ENCODE measurements around the gene MTARC2.

DNA sequence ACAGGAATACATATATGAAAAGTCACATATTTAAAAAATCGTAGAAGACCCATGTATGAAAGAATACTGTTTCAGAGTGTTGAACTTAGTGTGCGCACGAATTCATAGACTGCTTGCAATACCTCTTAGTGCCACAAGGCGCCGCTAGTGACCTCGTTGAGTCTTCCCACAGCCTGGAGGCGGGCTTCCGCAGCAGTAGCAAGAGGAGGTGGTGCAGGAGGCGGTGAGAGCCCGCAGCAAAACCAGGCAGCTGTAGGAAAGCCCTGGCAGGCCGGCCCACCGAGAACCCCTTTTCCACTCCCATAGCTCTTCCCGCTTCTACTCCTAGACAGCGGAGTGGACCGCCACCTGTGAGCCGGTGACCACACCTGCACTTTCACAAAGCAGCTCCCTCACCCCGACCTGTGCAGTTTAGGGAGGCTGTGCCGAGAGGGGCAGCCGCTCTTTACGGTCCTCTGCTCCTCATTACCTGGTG, 62.1 kb downstream of the MTARC2 start:
- TF ChIP-seq POLR2A (IDR thresholded peaks at IDR 0.05): no peak
- TF ChIP-seq, protein P1, sequence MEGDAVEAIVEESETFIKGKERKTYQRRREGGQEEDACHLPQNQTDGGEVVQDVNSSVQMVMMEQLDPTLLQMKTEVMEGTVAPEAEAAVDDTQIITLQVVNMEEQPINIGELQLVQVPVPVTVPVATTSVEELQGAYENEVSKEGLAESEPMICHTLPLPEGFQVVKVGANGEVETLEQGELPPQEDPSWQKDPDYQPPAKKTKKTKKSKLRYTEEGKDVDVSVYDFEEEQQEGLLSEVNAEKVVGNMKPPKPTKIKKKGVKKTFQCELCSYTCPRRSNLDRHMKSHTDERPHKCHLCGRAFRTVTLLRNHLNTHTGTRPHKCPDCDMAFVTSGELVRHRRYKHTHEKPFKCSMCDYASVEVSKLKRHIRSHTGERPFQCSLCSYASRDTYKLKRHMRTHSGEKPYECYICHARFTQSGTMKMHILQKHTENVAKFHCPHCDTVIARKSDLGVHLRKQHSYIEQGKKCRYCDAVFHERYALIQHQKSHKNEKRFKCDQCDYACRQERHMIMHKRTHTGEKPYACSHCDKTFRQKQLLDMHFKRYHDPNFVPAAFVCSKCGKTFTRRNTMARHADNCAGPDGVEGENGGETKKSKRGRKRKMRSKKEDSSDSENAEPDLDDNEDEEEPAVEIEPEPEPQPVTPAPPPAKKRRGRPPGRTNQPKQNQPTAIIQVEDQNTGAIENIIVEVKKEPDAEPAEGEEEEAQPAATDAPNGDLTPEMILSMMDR (IDR thresholded peaks at IDR 0.05): peak; percentile 77 to 97 (median 95)

Measured in sigmoid colon (tissue), 3 donors.